Left lung (tissue), 10 donors: ENCODE results near the gene GRID1. TPM values are rescaled to one million over a fixed set of nuclear protein-coding genes. Genes with fewer than 3 reads are reported as not detected.

Source experiments
- ATAC-seq: fragments of 200-7000 bp; cut with Tn5 transposase; one replicate; pipeline ENCODE4 v1.9.1; 2020; ENCODE audit warnings: moderate library complexity
- DNase-seq, 4 donors: peaks; one replicate each; pipeline ENCODE4 v3.0.0-alpha.2; 2013 to 2020
- H3K27ac ChIP-seq, 2 donors: fragments of 200-600 bp; sonication (generic) in 1 of 2; one replicate each; pipeline versions ENCODE4 v1.5.0 to v1.8.0; 2020 to 2021
- H3K27me3 ChIP-seq, 2 donors: fragments of 200-600 bp; sonication (generic) in 1 of 2; one replicate each; pipeline versions ENCODE4 v1.5.0 to v1.8.0; 2020 to 2021
- H3K36me3 ChIP-seq, 2 donors: fragments of 200-600 bp; sonication (generic) in 1 of 2; one replicate each; pipeline versions ENCODE4 v1.5.0 to v1.8.0; 2020 to 2021
- H3K4me1 ChIP-seq, 2 donors: fragments of 200-600 bp; one replicate each; pipeline ENCODE4 v1.8.0; 2021
- H3K4me3 ChIP-seq, 2 donors: fragments of 200-600 bp; sonication (generic) in 1 of 2; one replicate each; pipeline versions ENCODE4 v1.5.0 to v1.8.0; 2020 to 2021; ENCODE audit warnings: mild to moderate bottlenecking in 1 of 2
- H3K9me3 ChIP-seq, 2 donors: fragments of 200-600 bp; sonication (generic) in 1 of 2; one replicate each; pipeline versions ENCODE4 v1.5.0 to v1.8.0; 2020 to 2021
- intact Hi-C, 2 donors: fragments of 100-400 bp; cut with DNase I; formaldehyde crosslinking; loops; one replicate each; pipeline versions ENCODE4 v1.11.2 to v1.14.2; 2022
- polyA plus RNA-seq, 6 donors: library from polyadenylated mRNA; unstranded; fragments of 120-200 nt; gene quantifications; one replicate each; pipeline ENCODE4 v1.2.1, GENCODE V29; 2013; ENCODE audit not compliant: insufficient read length in 6 of 6
- total RNA-seq, 2 donors: library from RNA; stranded (reverse); fragmentation: NEBNext Ultra II Directional; extraction: Animal tissue kit (Norgen Biotek cat#: 25700); gene quantifications; one replicate each; pipeline ENCODE4 v1.2.1, GENCODE V29; 2021
- TF ChIP-seq, protein P1 (sequence below), 2 donors: fragments of 200-600 bp; sonication (generic) in 1 of 2; IDR thresholded peaks; one replicate each; pipeline versions ENCODE4 v1.5.0 to v1.8.0; 2021; ENCODE audit warnings: antibody characterized with exemption in 2 of 2
- donor health status: DM: no; HTN: yes; CAD: no.
- donor health status: DM: no; HTN: no; CAD: no.

Gene GRID1
- total and polyA plus RNA-seq, 8 donors, result 0.81 to 2.6 (median 1.2) TPM

DNA sequence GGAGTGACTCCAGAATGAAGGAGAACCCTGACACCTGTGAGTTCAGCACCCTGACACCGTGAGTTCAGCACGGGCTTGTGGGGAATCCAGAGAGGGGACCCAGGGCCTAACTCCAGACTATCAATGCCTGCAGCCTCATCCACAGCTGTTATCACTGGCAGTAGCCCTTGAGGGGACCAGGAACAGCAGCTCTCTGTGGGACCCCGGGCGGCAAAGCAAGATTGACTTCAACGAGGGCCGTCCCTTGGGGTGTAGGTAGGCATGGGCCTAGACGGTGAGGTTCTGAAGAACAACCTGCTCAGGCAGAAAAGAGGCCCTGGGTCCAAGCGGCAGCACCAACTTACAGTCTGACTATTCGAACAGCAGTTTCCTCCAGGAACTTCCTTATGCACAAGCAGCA lies 8.9 kb downstream of the GRID1 start:
- H3K27ac ChIP-seq, result no peak overlapping the region
- DNase-seq, result peak in 1 of 4 donors; percentile 26
- peaks cover 3 to 12% of the 10 kb centered on the region in 2 donors for H3K27me3 ChIP-seq
- no peak overlapping the region for H3K4me3 ChIP-seq
- TF ChIP-seq, protein P1, sequence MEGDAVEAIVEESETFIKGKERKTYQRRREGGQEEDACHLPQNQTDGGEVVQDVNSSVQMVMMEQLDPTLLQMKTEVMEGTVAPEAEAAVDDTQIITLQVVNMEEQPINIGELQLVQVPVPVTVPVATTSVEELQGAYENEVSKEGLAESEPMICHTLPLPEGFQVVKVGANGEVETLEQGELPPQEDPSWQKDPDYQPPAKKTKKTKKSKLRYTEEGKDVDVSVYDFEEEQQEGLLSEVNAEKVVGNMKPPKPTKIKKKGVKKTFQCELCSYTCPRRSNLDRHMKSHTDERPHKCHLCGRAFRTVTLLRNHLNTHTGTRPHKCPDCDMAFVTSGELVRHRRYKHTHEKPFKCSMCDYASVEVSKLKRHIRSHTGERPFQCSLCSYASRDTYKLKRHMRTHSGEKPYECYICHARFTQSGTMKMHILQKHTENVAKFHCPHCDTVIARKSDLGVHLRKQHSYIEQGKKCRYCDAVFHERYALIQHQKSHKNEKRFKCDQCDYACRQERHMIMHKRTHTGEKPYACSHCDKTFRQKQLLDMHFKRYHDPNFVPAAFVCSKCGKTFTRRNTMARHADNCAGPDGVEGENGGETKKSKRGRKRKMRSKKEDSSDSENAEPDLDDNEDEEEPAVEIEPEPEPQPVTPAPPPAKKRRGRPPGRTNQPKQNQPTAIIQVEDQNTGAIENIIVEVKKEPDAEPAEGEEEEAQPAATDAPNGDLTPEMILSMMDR (IDR thresholded peaks at IDR 0.05), result no peak
- H3K4me1 ChIP-seq, result peaks cover 0 to 24% of the 10 kb centered on the region in 2 donors
- H3K36me3 ChIP-seq, result no peaks in the 10 kb centered on the region
- ATAC-seq, result no peak
- H3K9me3 ChIP-seq, result no peaks in the 10 kb centered on the region
- intact Hi-C loops, result no loop called here

- Histone ChIP-seq H3K4me3 (no peak overlapping the region), H3K4me1 (peaks cover 0 to 23% of the 10 kb centered on the region in 2 donors), H3K27ac (no peak overlapping the region), H3K9me3 (no peaks in the 10 kb centered on the region), H3K36me3 (no peaks in the 10 kb centered on the region), H3K27me3 (peaks cover 0 to 6% of the 10 kb centered on the region in 2 donors)
- TF ChIP-seq, protein P1 (IDR thresholded peaks at IDR 0.05), result no peak
- peak in 2 of 4 donors; percentile 26 to 32 for DNase-seq
- intact Hi-C loops, result no loop called here
- peak; percentile 30 for ATAC-seq
Measured at GRCh38 chr10:86357041-86357440, 9.6 kb downstream of the GRID1 start.

GRCh38 chr10:86356296-86356695 lies 10.3 kb downstream of the GRID1 start:
- no peaks in the 10 kb centered on the region for H3K27me3 ChIP-seq
- DNase-seq, result no peak
- H3K4me1 ChIP-seq, result peaks cover 0 to 23% of the 10 kb centered on the region in 2 donors
- TF ChIP-seq, protein P1 (IDR thresholded peaks at IDR 0.05), result no peak
- intact Hi-C loops, result no loop called here
- no peak overlapping the region for H3K4me3 ChIP-seq
- no peak overlapping the region for H3K27ac ChIP-seq
- no peaks in the 10 kb centered on the region for H3K36me3 ChIP-seq
- no peak for ATAC-seq
- H3K9me3 ChIP-seq, result no peaks in the 10 kb centered on the region

DNA sequence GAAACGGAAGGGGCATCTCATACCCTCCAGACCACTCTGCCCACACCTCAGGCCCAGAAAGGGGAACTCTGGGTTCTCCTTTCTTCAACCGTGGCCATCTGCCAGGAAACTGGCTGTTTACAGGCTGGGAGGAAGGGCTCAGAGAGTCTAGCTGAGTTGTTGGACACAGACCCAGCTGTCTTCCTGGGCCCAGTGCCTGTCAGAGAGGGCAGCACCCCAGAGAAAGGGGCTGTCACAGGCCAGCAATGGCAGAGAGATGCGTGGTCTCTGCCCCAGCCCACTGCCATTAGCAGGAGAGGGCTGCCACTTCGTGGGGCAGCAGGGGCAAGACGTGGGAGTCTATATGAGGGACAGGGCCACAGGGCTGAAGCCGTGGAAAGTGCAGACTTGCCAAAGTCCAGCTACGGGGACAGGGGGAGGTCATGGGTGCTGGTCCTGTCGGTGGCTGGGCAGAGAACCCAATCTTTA lies 11.0 kb downstream of the GRID1 start:
- no peak overlapping the region for H3K4me3 ChIP-seq
- peaks cover 0 to 23% of the 10 kb centered on the region in 2 donors for H3K4me1 ChIP-seq
- ATAC-seq (peak; percentile 78), DNase-seq (peak in 3 of 4 donors; percentile 48 to 76 (median 69))
- TF ChIP-seq, protein P1 (IDR thresholded peaks at IDR 0.05), result no peak
- H3K9me3 ChIP-seq, result no peaks in the 10 kb centered on the region
- H3K36me3 ChIP-seq, result no peaks in the 10 kb centered on the region
- H3K27me3 ChIP-seq, result no peaks in the 10 kb centered on the region
- intact Hi-C loops, result no loop called here
- H3K27ac ChIP-seq, result no peak overlapping the region

- no peaks in the 10 kb centered on the region for H3K9me3 ChIP-seq
- no peak overlapping the region for H3K4me3 ChIP-seq
- TF ChIP-seq, protein P1 (IDR thresholded peaks at IDR 0.05), result no peak
- ATAC-seq, result peak; percentile 36
- intact Hi-C loops, result no loop called here
- H3K36me3 ChIP-seq, result no peaks in the 10 kb centered on the region
- H3K27me3 ChIP-seq, result no peaks in the 10 kb centered on the region
- DNase-seq, result peak in 2 of 4 donors; percentile 20 to 28
- H3K4me1 ChIP-seq, result peaks cover 0 to 23% of the 10 kb centered on the region in 2 donors
- no peak overlapping the region for H3K27ac ChIP-seq
Measured at GRCh38 chr10:86354761-86355540, 11.6 kb downstream of the GRID1 start.
